Stimulated activated CD4-positive, alpha-beta T cell treated with anti-CD3 and anti-CD28 coated beads, Interleukin-1b, Interleukin-23, amount 100 ng/mL, for 4 hours (primary cell): ENCODE data around the gene SFT2D1.
"Not testable (repeated sequence)": the region's sequence is repeated elsewhere in the genome, so short reads cannot be mapped to it uniquely, and the experiment has no call there.

Experiments used
- DNase-seq, 2 donors: peaks; one replicate each; pipeline ENCODE4 v3.0.0-alpha.2; 2020; ENCODE audit warnings: low read depth in 2 of 2

SFT2D1 gene

GRCh38 chr6:166364456-166364855, 22.1 kb upstream of the SFT2D1 start:
- DNase-seq: no peak

GRCh38 chr6:166362427-166362826, 20.1 kb upstream of the SFT2D1 start:
- not testable (repeated sequence) for DNase-seq

GRCh38 chr6:166361077-166361429, 18.7 kb upstream of the SFT2D1 start:
- DNase-seq: no peak

- no peak for DNase-seq
These were observed 18.1 kb upstream of the SFT2D1 start for GRCh38 chr6:166360243-166361076.

GRCh38 chr6:166355552-166355951, 13.2 kb upstream of the SFT2D1 start:
- DNase-seq: no peak

GRCh38 chr6:166354965-166355364, 12.6 kb upstream of the SFT2D1 start:
- DNase-seq: no peak

GRCh38 chr6:166354143-166354542, 11.8 kb upstream of the SFT2D1 start:
- no peak for DNase-seq

- no peak for DNase-seq
These were observed 11.2 kb upstream of the SFT2D1 start for GRCh38 chr6:166353507-166353906.

GRCh38 chr6:166352923-166353322, 10.6 kb upstream of the SFT2D1 start:
- no peak for DNase-seq

- DNase-seq: no peak
These were observed 9.5 kb upstream of the SFT2D1 start for GRCh38 chr6:166351715-166352285.

GRCh38 chr6:166348305-166348949, 6.1 kb upstream of the SFT2D1 start:
- DNase-seq: no peak

- no peak for DNase-seq
These were observed 4.6 kb upstream of the SFT2D1 start for GRCh38 chr6:166346965-166347364.

GRCh38 chr6:166346449-166346848, 4.1 kb upstream of the SFT2D1 start:
- DNase-seq: no peak

GRCh38 chr6:166345672-166346071, 3.3 kb upstream of the SFT2D1 start:
- DNase-seq: not testable (repeated sequence)

GRCh38 chr6:166344921-166345320, 2.6 kb upstream of the SFT2D1 start:
- DNase-seq: not testable (repeated sequence)

- no peak for DNase-seq
These were observed 1.9 kb upstream of the SFT2D1 start for GRCh38 chr6:166344240-166344639.

GRCh38 chr6:166343150-166343487, 774 bp upstream of the SFT2D1 start:
- no peak for DNase-seq

- no peak for DNase-seq
These were observed 382 bp downstream of the SFT2D1 start for GRCh38 chr6:166341977-166342348.

- no peak for DNase-seq
These were observed 881 bp downstream of the SFT2D1 start for GRCh38 chr6:166341464-166341863.

GRCh38 chr6:166338854-166339253, 3.5 kb downstream of the SFT2D1 start:
- no peak for DNase-seq

GRCh38 chr6:166336847-166337246, 5.5 kb downstream of the SFT2D1 start:
- no peak for DNase-seq

GRCh38 chr6:166335378-166336302, 6.7 kb downstream of the SFT2D1 start:
- no peak for DNase-seq
